HG02678 (cell line): ENCODE results near the gene MCU.

Experiments
- ATAC-seq: cut with Tn5 transposase; IDR thresholded peaks from one replicate; pipeline ENCODE4 v1.9.1; 2021; ENCODE audit warnings: mild to moderate bottlenecking, moderate library complexity; ENCODE audit not compliant: unreplicated experiment

Gene MCU

DNA sequence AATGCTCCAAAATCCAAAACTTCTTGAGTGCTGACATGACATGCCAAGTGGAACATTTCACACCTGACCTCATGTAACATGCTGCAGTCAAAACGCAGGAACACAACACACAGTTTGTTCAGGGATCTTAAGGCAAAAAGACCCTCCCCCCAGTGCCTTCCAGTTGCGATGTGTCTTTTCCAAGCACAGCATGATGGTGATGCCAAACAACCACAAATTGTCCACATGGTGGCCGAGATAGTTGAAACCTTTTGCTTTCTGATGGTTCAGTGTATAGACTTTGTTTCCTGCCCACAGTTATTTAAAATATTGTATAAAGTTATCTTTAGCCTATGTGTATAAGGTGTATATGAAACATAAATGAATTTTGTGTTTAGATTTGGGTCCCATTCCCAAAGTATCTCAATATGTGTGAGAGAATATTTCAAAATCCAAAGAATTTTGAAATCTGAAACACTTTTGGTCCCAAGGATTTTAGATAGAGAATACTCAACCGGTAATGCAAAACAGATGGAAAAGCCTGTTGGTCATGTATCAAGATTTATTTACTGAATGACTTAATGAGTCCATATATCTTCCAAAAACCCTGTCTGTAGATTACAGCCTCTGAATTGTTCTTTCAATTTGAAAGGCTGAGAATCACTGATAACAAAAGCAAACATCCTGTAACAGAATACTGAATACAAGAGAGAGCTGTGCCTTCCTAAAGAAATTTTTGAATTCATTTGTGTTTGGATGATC, 108.2 kb downstream of the MCU start:
- no peak for ATAC-seq

DNA sequence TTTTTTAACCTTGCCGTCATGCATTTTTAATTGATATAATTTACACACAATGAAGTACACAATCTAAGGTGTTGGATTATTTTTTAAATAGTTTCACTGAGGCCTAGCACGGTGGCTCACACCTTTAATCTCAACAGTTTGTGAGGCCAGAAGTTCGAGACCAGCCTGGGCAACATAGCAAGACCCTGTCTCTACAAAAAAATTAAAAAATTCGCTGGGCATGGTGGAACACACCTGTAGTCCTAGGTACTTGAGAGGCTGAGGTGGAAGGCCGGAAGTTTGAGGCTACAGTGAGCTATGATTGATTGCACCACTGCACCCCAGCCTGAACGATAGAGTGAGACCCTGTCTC, 108.8 kb downstream of the MCU start:
- no peak for ATAC-seq

GRCh38 chr10:72801263-72801868, 109.4 kb downstream of the MCU start:
- ATAC-seq, result no peak

GRCh38 chr10:72802332-72802731, 110.4 kb downstream of the MCU start:
- ATAC-seq, result no peak

- ATAC-seq, result no peak
Observed at GRCh38 chr10:72802763-72803505, 111.0 kb downstream of the MCU start.

GRCh38 chr10:72808001-72808400, 116.1 kb downstream of the MCU start:
- no peak for ATAC-seq

- ATAC-seq, result no peak
Observed at GRCh38 chr10:72809006-72809405, 117.1 kb downstream of the MCU start.

DNA sequence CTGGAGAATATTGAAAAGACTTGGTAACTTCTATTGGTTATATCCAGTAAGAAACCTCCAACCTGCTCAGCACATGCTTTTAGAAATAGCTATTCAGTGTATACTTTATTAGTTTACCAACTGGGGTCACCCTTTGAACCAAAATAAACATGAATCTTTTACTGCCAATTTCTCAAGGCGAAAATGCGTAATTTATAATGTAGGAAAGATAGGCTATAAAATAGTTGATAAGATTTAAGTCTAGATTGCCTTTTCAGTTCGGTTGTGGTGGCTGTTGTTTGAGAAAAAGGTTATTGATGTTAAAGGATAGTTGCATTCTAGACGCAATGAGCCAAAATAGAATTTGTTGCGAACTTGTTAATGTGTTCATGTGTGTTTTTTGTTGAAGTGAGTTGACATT, 119.0 kb downstream of the MCU start:
- ATAC-seq, result no peak

DNA sequence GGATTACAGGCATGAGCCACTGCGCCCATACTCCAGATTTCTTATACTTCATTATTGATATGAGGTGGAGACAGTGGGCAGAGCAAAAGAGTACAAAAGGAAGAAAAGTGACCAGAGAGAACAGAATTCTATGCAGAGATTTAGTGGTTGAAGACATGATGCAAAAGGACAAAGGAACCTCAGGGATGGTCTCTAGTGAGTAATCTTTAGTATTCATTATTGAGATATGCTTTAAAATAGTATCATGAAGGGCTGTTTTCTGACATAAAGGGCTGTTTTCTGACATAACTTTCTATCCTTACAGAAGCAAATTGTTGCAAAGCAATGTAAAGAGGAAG, 120.4 kb downstream of the MCU start:
- no peak for ATAC-seq

DNA sequence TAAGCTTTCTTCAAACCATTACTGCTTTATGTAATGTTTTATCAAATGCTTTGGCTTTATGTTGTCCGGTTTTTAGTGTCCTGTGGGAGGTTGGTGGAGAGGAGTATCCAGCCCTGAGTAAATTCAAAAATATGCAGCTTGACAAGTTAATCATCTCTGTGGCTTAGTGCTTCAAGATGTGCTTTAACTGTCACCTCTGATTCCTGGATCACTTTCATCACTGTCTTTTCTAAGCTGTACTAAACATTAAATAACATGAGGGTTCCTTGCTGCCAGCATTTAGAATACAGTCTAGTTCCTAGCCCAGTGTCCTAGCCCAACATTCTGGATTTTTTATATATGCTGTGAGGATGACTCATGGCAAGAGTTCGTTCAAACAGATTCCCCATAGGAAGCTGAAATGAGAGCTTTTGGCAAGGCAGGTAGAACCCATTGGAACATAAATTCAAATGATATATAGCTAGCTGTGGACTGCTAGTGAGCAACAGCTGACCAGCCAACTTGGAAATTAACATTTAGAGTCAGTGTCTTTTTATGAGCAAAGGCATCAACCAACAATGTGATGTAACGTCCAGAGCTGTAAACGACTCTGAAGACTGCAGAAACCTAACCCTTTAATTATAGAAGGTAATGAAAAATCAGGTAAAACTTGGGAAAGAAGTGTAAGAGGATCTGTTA, 120.9 kb downstream of the MCU start:
- no peak for ATAC-seq

- ATAC-seq, result no peak
Observed at GRCh38 chr10:72814099-72814790, 122.3 kb downstream of the MCU start.

- no peak for ATAC-seq
Observed at GRCh38 chr10:72816565-72816964, 124.6 kb downstream of the MCU start.

DNA sequence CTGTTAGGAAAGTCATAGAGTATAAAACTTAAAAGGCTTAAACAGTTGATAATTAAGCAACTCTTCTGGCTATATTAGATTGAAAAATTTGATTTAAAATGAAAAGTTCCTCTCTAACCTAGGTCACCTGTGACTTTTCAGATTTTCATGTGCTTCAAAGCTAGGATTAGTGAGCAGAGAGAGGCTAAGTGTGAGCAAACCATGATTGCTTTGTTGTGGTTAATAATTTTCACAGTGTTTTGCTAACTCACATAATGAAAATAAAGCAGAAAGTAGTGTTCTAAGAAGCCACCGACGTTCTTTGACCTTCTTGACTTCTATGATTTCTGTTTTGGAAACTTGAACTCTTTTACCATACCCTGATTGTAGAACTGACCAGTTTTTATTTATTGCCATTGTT, 126.1 kb downstream of the MCU start:
- ATAC-seq, result no peak

DNA sequence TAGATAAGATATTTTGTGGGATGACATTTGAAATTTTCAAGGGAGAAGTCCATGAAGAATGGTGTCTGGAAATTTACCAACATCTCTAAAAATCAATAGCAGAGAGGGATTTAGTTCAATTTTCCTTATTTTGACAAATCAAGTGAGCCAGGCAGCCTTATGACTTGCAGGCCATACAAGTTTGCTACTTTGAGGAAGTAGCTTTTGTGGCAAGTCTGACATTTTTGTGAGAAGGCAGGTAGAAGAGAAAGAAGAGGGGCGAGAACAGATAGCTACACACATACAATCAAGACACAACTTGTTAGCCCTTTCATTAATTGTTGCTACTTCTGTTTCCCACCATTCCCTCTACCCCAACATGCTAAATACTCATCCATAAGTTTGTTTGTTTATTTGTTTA, 127.1 kb downstream of the MCU start:
- ATAC-seq, result no peak

GRCh38 chr10:72821606-72822005, 129.7 kb downstream of the MCU start:
- no peak for ATAC-seq

GRCh38 chr10:72822342-72822986, 130.5 kb downstream of the MCU start:
- no peak for ATAC-seq

- ATAC-seq, result no peak
Observed at GRCh38 chr10:72825163-72825562, 133.2 kb downstream of the MCU start.

- ATAC-seq, result no peak
Observed at GRCh38 chr10:72826346-72826745, 134.4 kb downstream of the MCU start.

- ATAC-seq, result no peak
Observed at GRCh38 chr10:72828294-72828693, 136.4 kb downstream of the MCU start.

GRCh38 chr10:72830625-72831024, 138.7 kb downstream of the MCU start:
- ATAC-seq, result no peak
